Gastroesophageal sphincter (tissue), 4 donors: ENCODE results near the gene PDCL3. TPM values are rescaled to one million over a fixed set of nuclear protein-coding genes. Genes with fewer than 3 reads are reported as not detected.

Experiments used
- ATAC-seq: fragments of 150-250 bp; one replicate; pipeline ENCODE4 v1.9.1; 2016; ENCODE audit warnings: mild to moderate bottlenecking, moderate library complexity
- H3K27ac ChIP-seq, 4 donors: fragments of 200-600 bp; sonication (generic) in 3 of 4; 1 replicate in 3 of 4; 2 replicates in 1 of 4; pipeline ENCODE4 v1.5.1; 2016 to 2019
- H3K27me3 ChIP-seq: fragments of 200-600 bp; sonication (generic); one replicate; pipeline ENCODE4 v1.5.1; 2019
- H3K36me3 ChIP-seq, 2 donors: fragments of 200-600 bp; sonication (generic); one replicate each; pipeline ENCODE4 v1.5.1; 2019; ENCODE audit warnings: control low read depth in 1 of 2
- H3K4me1 ChIP-seq, 3 donors: fragments of 200-600 bp; sonication (generic); 1 replicate in 2 of 3; 2 replicates in 1 of 3; pipeline ENCODE4 v1.5.1; 2016 to 2019; ENCODE audit warnings: control low read depth in 2 of 3
- H3K4me3 ChIP-seq, 2 donors: fragments of 200-600 bp; sonication (generic); one replicate each; pipeline ENCODE4 v1.5.1; 2019; ENCODE audit warnings: mild to moderate bottlenecking in 1 of 2, moderate library complexity in 1 of 2
- H3K9me3 ChIP-seq, 3 donors: fragments of 200-600 bp; sonication (generic); one replicate each; pipeline ENCODE4 v1.5.1; 2017 to 2019; ENCODE audit warnings: control low read depth in 2 of 3
- CTCF ChIP-seq, 4 experiments: fragments of 200-600 bp in 2 of 4; fragments of 450-650 bp in 2 of 4; sonication (generic) in 1 of 4; IDR thresholded peaks; one replicate each; pipeline ENCODE4 v1.5.1; 2017 to 2019; ENCODE audit warnings: antibody characterized with exemption in 4 of 4, mild to moderate bottlenecking in 2 of 4, moderate library complexity in 2 of 4
- EP300 ChIP-seq: sonication (generic); formaldehyde crosslinking; IDR thresholded peaks from one replicate; pipeline ENCODE4 v1.6.1; 2017; ENCODE audit warnings: antibody characterized with exemption, mild to moderate bottlenecking
- POLR2A ChIP-seq, 2 donors: fragments of 450-650 bp; IDR thresholded peaks; one replicate each; pipeline ENCODE4 v1.6.1; 2017; ENCODE audit warnings: antibody characterized with exemption in 2 of 2, mild to moderate bottlenecking in 2 of 2, moderate library complexity in 1 of 2
- POLR2AphosphoS5 ChIP-seq: sonication (generic); formaldehyde crosslinking; IDR thresholded peaks from one replicate; pipeline ENCODE4 v1.6.1; 2017; ENCODE audit warnings: antibody characterized with exemption
- WGBS, 2 donors: methylation state at CpG; one replicate each; pipeline ENCODE4 v1.1.5; 2018; ENCODE audit warnings: low coverage in 1 of 2; 5-methylcytosine and 5-hydroxymethylcytosine counted together
- total RNA-seq, 4 donors: library from RNA; depleted of rRNA; stranded (reverse); fragments of >200 nt; gene quantifications; one replicate each; pipeline ENCODE4 v1.1.0, GENCODE V29; 2016

The PDCL3 gene
- total RNA-seq, 4 donors from 2014 or later = 20.5 to 63.8 (median 42.5) TPM

- no peaks in the 10 kb centered on the region for H3K27me3 ChIP-seq
- H3K9me3 ChIP-seq = no peaks in the 10 kb centered on the region
- TF ChIP-seq POLR2AphosphoS5 = no peak
- no peak for TF ChIP-seq POLR2A (IDR thresholded peaks at IDR 0.05)
- no peak for TF ChIP-seq EP300
- TF ChIP-seq CTCF (IDR thresholded peaks at IDR 0.05) = no peak
- no peak for ATAC-seq
- no peaks in the 10 kb centered on the region for H3K36me3 ChIP-seq
- H3K4me3 ChIP-seq = no peak overlapping the region
- 80 to 91% methylated on average over 5 to 6 of the region's 6 CpGs for WGBS, 2 donors
- H3K4me1 ChIP-seq = no peaks in the 10 kb centered on the region
- H3K27ac ChIP-seq = no peak overlapping the region
Observed at GRCh38 chr2:100542418-100542817, 20.4 kb upstream of the PDCL3 start.

GRCh38 chr2:100544911-100545596, 17.7 kb upstream of the PDCL3 start:
- TF ChIP-seq POLR2AphosphoS5 (no peak), POLR2A (IDR thresholded peaks at IDR 0.05) (no peak), EP300 (no peak), CTCF (IDR thresholded peaks at IDR 0.05) (no peak)
- no peak for ATAC-seq
- WGBS, 2 donors = 44 to 56% methylated on average over 6 to 7 of the region's 7 CpGs

GRCh38 chr2:100546469-100546868, 16.3 kb upstream of the PDCL3 start:
- no peaks in the 10 kb centered on the region for H3K27me3 ChIP-seq
- H3K27ac ChIP-seq = no peak overlapping the region
- TF ChIP-seq POLR2A (IDR thresholded peaks at IDR 0.05) = no peak
- no peak for TF ChIP-seq CTCF (IDR thresholded peaks at IDR 0.05)
- TF ChIP-seq POLR2AphosphoS5 = no peak
- no peak for TF ChIP-seq EP300
- no peaks in the 10 kb centered on the region for H3K4me1 ChIP-seq
- H3K4me3 ChIP-seq = no peak overlapping the region
- no peaks in the 10 kb centered on the region for H3K9me3 ChIP-seq
- no peak for ATAC-seq
- H3K36me3 ChIP-seq = no peaks in the 10 kb centered on the region
- 79 to 85% methylated on average over 4 of the region's 4 CpGs for WGBS, 2 donors

More at GRCh38 chr2:100544911-100545596, 17.7 kb upstream of the PDCL3 start:
- no peaks in the 10 kb centered on the region for H3K36me3 ChIP-seq
- H3K27me3 ChIP-seq = no peaks in the 10 kb centered on the region
- H3K4me3 ChIP-seq = no peak overlapping the region
- no peaks in the 10 kb centered on the region for H3K9me3 ChIP-seq
- H3K4me1 ChIP-seq = no peaks in the 10 kb centered on the region
- H3K27ac ChIP-seq = no peak overlapping the region

- ATAC-seq = no peak
- TF ChIP-seq POLR2AphosphoS5 = no peak
- TF ChIP-seq EP300 = no peak
- TF ChIP-seq POLR2A (IDR thresholded peaks at IDR 0.05) = no peak
- no peak for TF ChIP-seq CTCF (IDR thresholded peaks at IDR 0.05)
- no peaks in the 10 kb centered on the region for H3K36me3 ChIP-seq
- H3K9me3 ChIP-seq = no peaks in the 10 kb centered on the region
- H3K4me3 ChIP-seq = no peak overlapping the region
- H3K27ac ChIP-seq = no peak overlapping the region
- WGBS, 2 donors = 79 to 100% methylated on average over 1 of the region's 1 CpG
- H3K27me3 ChIP-seq = no peaks in the 10 kb centered on the region
- no peaks in the 10 kb centered on the region for H3K4me1 ChIP-seq
Observed at GRCh38 chr2:100548771-100549170, 14.0 kb upstream of the PDCL3 start.

- TF ChIP-seq POLR2A (IDR thresholded peaks at IDR 0.05) = no peak
- TF ChIP-seq CTCF (IDR thresholded peaks at IDR 0.05) = no peak
- no peak for TF ChIP-seq EP300
- no peak for TF ChIP-seq POLR2AphosphoS5
- peaks cover 0 to 7% (median 0%) of the 10 kb centered on the region in 3 donors for H3K4me1 ChIP-seq
- 87 to 93% methylated on average over 5 of the region's 5 CpGs for WGBS, 2 donors
- no peaks in the 10 kb centered on the region for H3K9me3 ChIP-seq
- no peak overlapping the region for H3K4me3 ChIP-seq
- no peak overlapping the region for H3K27ac ChIP-seq
- ATAC-seq = no peak
- H3K36me3 ChIP-seq = no peaks in the 10 kb centered on the region
- H3K27me3 ChIP-seq = no peaks in the 10 kb centered on the region
Observed at GRCh38 chr2:100551303-100551702, 11.5 kb upstream of the PDCL3 start.
